Upper lobe of left lung (tissue), 6 donors: ENCODE data around the gene PTN. TPM values are rescaled to one million over a fixed set of nuclear protein-coding genes. Genes with fewer than 3 reads are reported as not detected.

Source experiments
- ATAC-seq, 2 donors: fragments of 200-7000 bp; cut with Tn5 transposase; one replicate each; pipeline ENCODE4 v1.9.1; 2022; ENCODE audit warnings: mild to moderate bottlenecking in 2 of 2, moderate library complexity in 2 of 2; ENCODE audit not compliant: low FRiP score in 2 of 2
- DNase-seq, 2 donors: peaks; one replicate each; pipeline ENCODE4 v3.0.0-alpha.2; 2019 to 2020
- H3K27ac ChIP-seq, 4 donors: fragments of 200-600 bp; sonication (generic); one replicate each; pipeline ENCODE4 v1.5.1; 2016 to 2019
- H3K27me3 ChIP-seq, 4 donors: fragments of 200-600 bp; sonication (generic); one replicate each; pipeline ENCODE4 v1.5.1; 2017 to 2019
- H3K36me3 ChIP-seq, 4 donors: fragments of 200-600 bp; sonication (generic); one replicate each; pipeline ENCODE4 v1.5.1; 2016 to 2019
- H3K4me1 ChIP-seq, 4 donors: fragments of 200-600 bp; sonication (generic); one replicate each; pipeline ENCODE4 v1.5.1; 2018 to 2019
- H3K4me3 ChIP-seq, 4 donors: fragments of 200-600 bp; sonication (generic); one replicate each; pipeline ENCODE4 v1.5.1; 2017 to 2019; ENCODE audit warnings: mild to moderate bottlenecking in 2 of 4, moderate library complexity in 1 of 4
- H3K9me3 ChIP-seq, 4 donors: fragments of 200-600 bp; sonication (generic); one replicate each; pipeline ENCODE4 v1.5.1; 2018 to 2019
- CTCF ChIP-seq, 6 experiments: fragments of 450-650 bp in 4 of 6; fragments of 200-600 bp in 2 of 6; sonication (generic) in 2 of 6; IDR thresholded peaks; one replicate each; pipeline ENCODE4 v1.5.1; 2016 to 2019; ENCODE audit warnings: antibody characterized with exemption in 6 of 6
- EP300 ChIP-seq, 4 donors: sonication (generic); formaldehyde crosslinking; IDR thresholded peaks; one replicate each; pipeline ENCODE4 v1.5.1; 2017; ENCODE audit warnings: antibody characterized with exemption in 4 of 4, control low read depth in 2 of 4
- POLR2A ChIP-seq, 4 donors: fragments of 450-650 bp; IDR thresholded peaks; one replicate each; pipeline ENCODE4 v1.5.1; 2016 to 2017; ENCODE audit warnings: antibody characterized with exemption in 4 of 4, mild to moderate bottlenecking in 2 of 4
- POLR2AphosphoS5 ChIP-seq, 2 donors: sonication (generic); formaldehyde crosslinking; IDR thresholded peaks; one replicate each; pipeline ENCODE4 v1.5.1; 2017; ENCODE audit warnings: antibody characterized with exemption in 2 of 2
- WGBS, 2 donors: methylation state at CpG; one replicate each; pipeline ENCODE4 v1.1.5; 2017 to 2018; 5-methylcytosine and 5-hydroxymethylcytosine counted together
- total RNA-seq, 6 donors: library from RNA; depleted of rRNA in 4 of 6; stranded (reverse); fragments of >200 nt in 4 of 6; gene quantifications; one replicate each; pipeline versions ENCODE4 v1.1.0 to v1.2.1, GENCODE V29; 2016 to 2021
- donor health status: DM: no; HTN: no; CAD: no; lungs with moderate emphysema.
- donor health status: DM: no; HTN: yes; CAD: no; lungs with severe emphysema.

The PTN gene
- total RNA-seq, 6 donors from 2014 or later, result 2.4 to 10.3 (median 3.3) TPM

- ATAC-seq, result no peak
- H3K27ac ChIP-seq, result no peak overlapping the region
- no peak for DNase-seq
Observed at GRCh38 chr7:137373507-137373906, 30.0 kb upstream of the PTN start.

GRCh38 chr7:137371616-137372015 is 28.1 kb upstream of the PTN start:
- WGBS, 2 donors, result 73 to 76% methylated on average over 2 of the region's 2 CpGs
- DNase-seq, result no peak
- no peak for ATAC-seq

More at GRCh38 chr7:137373507-137373906, 30.0 kb upstream of the PTN start:
- H3K9me3 ChIP-seq, result no peaks in the 10 kb centered on the region
- no peak overlapping the region for H3K4me3 ChIP-seq
- H3K4me1 ChIP-seq, result no peaks in the 10 kb centered on the region
- WGBS, 2 donors, result 72 to 74% methylated on average over 2 of the region's 2 CpGs
- no peaks in the 10 kb centered on the region for H3K36me3 ChIP-seq
- TF ChIP-seq EP300 (IDR thresholded peaks at IDR 0.05), result no peak
- no peak for TF ChIP-seq CTCF (IDR thresholded peaks at IDR 0.05)
- TF ChIP-seq POLR2A (IDR thresholded peaks at IDR 0.05), result no peak
- no peak for TF ChIP-seq POLR2AphosphoS5 (IDR thresholded peaks at IDR 0.05)
- H3K27me3 ChIP-seq, result no peaks in the 10 kb centered on the region

DNA sequence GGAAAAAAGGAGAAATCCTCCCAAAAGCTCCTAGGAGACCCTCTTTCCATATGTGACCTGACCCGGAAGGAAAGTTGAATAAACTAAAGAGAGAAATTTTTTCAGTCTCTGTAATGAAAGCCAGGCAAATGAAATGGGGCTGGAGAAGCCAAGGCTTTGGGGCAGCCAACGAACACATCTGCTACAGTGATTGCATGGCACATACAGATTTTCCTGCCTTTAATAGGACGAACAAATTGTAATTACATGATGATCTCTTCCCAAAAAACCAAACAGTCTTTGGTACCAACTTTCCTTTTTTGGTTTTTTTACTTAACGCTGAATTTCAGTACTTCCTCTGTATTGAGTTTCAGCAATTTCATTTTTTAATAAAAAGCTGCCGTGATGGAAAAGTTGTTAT is 23.5 kb upstream of the PTN start:
- DNase-seq, result no peak
- Histone ChIP-seq H3K9me3 (no peaks in the 10 kb centered on the region), H3K4me1 (no peaks in the 10 kb centered on the region), H3K27ac (no peak overlapping the region), H3K4me3 (no peak overlapping the region), H3K27me3 (no peaks in the 10 kb centered on the region), H3K36me3 (no peaks in the 10 kb centered on the region)
- 88% methylated on average over 5 of the region's 5 CpGs for WGBS, 2 donors
- no peak for ATAC-seq
- no peak for TF ChIP-seq CTCF (IDR thresholded peaks at IDR 0.05)
- TF ChIP-seq EP300 (IDR thresholded peaks at IDR 0.05), result no peak
- no peak for TF ChIP-seq POLR2A (IDR thresholded peaks at IDR 0.05)
- no peak for TF ChIP-seq POLR2AphosphoS5 (IDR thresholded peaks at IDR 0.05)

More at GRCh38 chr7:137371616-137372015, 28.1 kb upstream of the PTN start:
- H3K27ac ChIP-seq, result no peak overlapping the region
- no peaks in the 10 kb centered on the region for H3K27me3 ChIP-seq
- H3K4me1 ChIP-seq, result no peaks in the 10 kb centered on the region
- H3K36me3 ChIP-seq, result no peaks in the 10 kb centered on the region
- H3K4me3 ChIP-seq, result no peak overlapping the region
- H3K9me3 ChIP-seq, result no peaks in the 10 kb centered on the region
- no peak for TF ChIP-seq EP300 (IDR thresholded peaks at IDR 0.05)
- no peak for TF ChIP-seq POLR2A (IDR thresholded peaks at IDR 0.05)
- TF ChIP-seq CTCF (IDR thresholded peaks at IDR 0.05), result no peak
- TF ChIP-seq POLR2AphosphoS5 (IDR thresholded peaks at IDR 0.05), result no peak

GRCh38 chr7:137363683-137364082 is 20.1 kb upstream of the PTN start:
- Histone ChIP-seq H3K4me3 (no peak overlapping the region), H3K9me3 (peaks cover 0 to 4% (median 0%) of the 10 kb centered on the region in 4 donors), H3K36me3 (no peaks in the 10 kb centered on the region), H3K27me3 (no peaks in the 10 kb centered on the region), H3K4me1 (no peaks in the 10 kb centered on the region), H3K27ac (no peak overlapping the region)
- ATAC-seq, result no peak
- TF ChIP-seq POLR2A (IDR thresholded peaks at IDR 0.05), result no peak
- no peak for TF ChIP-seq EP300 (IDR thresholded peaks at IDR 0.05)
- no peak for TF ChIP-seq CTCF (IDR thresholded peaks at IDR 0.05)
- 91 to 94% methylated on average over 6 of the region's 6 CpGs for WGBS, 2 donors
- DNase-seq, result no peak

DNA sequence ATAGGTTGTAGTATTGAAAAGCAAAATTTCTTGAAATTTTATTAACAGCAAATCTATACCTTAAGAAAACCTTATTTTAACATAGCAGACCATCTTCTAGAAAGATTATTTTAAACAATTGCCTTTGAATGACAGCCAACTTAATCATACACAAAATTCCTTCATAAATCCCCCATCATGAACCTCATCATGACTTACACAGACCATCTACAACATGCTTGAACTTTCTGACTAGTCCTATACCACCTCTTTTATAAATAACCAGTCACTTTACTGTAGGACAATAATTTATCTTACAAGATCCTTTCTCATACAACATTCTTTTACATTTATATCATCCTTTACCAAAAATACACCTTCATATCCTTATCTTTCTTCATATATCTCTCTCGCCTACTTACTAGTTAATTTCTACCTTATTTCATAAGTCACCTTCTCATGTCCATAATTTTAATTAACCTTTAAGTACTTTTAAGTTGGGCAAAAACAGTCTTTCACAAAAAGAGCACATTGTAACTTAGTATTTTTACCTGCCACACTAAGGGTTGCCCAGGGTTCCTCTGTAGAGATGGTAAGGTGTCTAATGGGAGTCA is 16.6 kb upstream of the PTN start:
- Histone ChIP-seq H3K9me3 (peaks cover 0 to 4% (median 0%) of the 10 kb centered on the region in 4 donors), H3K27me3 (no peaks in the 10 kb centered on the region), H3K4me1 (no peaks in the 10 kb centered on the region), H3K27ac (no peak overlapping the region), H3K36me3 (no peaks in the 10 kb centered on the region), H3K4me3 (no peak overlapping the region)
- no peak for TF ChIP-seq CTCF (IDR thresholded peaks at IDR 0.05)
- DNase-seq, result no peak
- ATAC-seq, result no peak
- WGBS, 2 donors, result 37 to 42% methylated on average over 1 of the region's 1 CpG
